ENCODE results near the gene KRT4.

Gene KRT4

DNA sequence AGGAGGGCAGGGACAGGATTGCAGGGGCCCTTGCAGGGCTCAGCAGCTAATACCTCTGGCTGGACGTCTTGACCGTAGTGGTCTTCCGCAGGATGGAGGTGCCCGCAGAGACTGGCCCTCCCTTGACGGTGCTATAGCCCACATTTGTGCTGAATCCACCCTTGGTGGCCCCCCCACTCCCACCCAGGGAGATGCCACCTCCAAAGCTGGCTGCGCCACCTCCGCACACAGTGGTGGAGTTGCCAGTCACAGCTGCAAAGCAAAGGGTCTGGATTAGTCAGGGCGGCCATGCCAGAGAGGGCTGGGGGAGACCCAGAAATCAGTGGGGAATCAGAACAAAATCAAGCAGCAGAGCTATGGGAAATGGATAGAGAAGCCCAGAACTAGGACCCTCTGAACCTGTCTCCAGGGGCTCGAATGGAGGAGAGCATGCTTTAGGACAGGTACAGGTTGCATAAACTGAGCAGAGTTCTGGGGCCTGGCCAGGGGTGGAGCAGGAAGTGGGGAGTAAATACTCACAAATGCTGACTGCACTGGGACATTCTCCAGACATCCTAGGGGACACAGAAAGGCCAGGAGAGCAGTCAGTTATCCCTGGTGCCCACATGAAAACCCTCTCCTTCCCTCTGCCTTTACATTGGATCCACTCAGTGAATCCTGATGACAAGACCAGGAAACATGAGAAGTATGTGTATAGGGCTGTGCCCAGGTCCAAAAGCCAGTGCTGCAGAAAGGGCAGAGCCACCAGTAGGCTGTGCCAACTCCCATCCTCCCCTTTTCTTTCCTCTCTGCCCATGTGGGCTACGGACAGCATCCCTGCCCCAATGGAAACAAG is 8.1 kb upstream of the KRT4 start:
- no peak for DNase-seq

GRCh38 chr12:52821071-52821730 is 7.3 kb upstream of the KRT4 start:
- no peak for DNase-seq

- no peak for DNase-seq
Measured at GRCh38 chr12:52820521-52820920, 6.6 kb upstream of the KRT4 start.

- no peak for DNase-seq
Measured at GRCh38 chr12:52819731-52820510, 6.0 kb upstream of the KRT4 start.

DNA sequence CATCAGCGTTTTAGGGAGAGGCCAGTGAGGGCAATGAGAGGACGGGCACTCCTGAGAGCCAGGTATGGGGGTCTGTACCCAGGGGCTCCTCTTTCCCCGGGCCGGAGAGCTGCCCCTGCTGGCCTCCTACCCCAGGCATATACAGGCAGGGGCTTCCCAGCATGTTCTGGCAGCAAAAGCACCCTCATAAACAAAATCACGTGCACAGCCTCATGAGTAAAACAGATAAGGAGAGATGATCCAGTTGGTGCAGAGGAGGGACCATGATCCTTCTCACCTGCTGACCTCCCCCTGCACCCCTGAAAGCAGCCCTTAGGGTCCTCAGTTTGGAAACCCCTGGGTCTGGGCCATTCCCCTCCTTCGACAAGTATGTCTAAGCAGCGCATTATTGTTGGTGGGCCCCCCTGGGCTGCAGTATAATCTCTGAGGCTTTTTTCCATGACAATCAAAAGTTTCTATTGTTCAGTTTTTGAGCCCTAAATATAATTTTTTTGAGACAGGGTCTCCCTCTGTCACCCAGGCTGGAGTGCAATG is 5.0 kb upstream of the KRT4 start:
- DNase-seq = no peak

- DNase-seq = no peak
Measured at GRCh38 chr12:52818388-52818787, 4.5 kb upstream of the KRT4 start.

DNA sequence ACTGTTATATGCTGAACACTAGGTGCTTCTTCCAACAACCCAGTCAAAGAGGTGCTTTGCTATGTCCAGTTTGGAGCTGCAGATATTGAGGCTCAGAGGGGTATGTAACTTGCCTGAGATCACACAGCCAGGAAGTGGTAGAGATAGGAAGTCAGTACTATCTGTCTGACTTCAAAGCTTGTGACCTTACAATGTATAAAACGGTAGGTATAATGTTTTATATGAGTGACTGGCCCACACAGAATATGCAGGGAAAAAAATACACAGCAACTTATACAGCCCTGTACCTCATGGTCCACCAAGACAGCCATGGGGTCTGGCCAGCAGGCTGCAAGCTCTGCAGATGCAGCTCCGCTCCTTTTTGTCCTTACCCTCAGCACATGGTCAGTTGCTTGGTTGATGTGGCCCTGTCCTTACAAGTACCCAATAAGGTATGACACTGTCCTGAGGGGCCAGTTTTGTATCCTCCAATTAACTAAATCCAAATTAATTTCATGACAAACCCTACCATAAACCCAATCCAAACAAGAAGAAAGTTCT is 3.9 kb upstream of the KRT4 start:
- DNase-seq = no peak

- DNase-seq = no peak
Measured at GRCh38 chr12:52817003-52817698, 3.2 kb upstream of the KRT4 start.

- no peak for DNase-seq
Measured at GRCh38 chr12:52815676-52816588, 2.0 kb upstream of the KRT4 start.

DNA sequence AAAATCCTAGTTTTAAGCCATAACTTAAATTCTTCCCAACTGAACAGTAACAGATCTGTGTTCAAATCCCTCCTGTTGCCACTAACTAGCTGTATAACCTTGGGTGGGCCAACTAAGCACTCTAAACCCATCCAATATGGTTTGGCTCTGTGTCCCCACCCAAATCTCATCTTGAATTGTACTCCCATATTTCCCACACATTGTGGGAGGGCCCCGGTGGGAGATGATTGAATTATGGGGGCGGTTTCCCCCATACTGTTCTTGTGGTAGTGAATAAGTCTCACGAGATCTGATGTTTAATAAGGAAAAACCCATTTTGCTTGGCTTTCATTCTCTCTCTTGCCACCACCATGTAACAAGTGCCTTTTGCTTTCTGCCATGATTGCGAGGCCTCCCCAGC is 1.2 kb upstream of the KRT4 start:
- DNase-seq = no peak

GRCh38 chr12:52814710-52815155 is 817 bp upstream of the KRT4 start:
- no peak for DNase-seq

- no peak for DNase-seq
Measured at GRCh38 chr12:52813203-52813819, 605 bp downstream of the KRT4 start.

DNA sequence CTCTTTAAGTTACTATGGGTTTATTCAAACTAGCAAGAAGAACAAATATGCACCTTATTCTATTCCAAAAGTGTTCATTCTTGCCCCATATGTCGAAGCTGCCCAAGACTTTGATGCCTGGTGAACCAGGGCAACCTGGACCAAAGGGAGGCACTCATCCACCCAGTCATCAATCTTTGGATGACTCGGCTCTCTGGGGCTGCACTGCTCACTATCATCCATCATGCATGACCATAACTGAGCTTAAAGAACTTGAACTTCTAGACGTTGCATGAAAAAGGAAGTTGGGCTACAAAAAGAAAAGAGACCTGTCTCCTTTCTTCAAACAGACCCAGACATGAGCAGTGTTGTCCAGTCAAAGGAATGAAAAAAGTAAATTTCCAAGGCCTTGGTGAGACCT is 1.2 kb downstream of the KRT4 start:
- no peak for DNase-seq

DNA sequence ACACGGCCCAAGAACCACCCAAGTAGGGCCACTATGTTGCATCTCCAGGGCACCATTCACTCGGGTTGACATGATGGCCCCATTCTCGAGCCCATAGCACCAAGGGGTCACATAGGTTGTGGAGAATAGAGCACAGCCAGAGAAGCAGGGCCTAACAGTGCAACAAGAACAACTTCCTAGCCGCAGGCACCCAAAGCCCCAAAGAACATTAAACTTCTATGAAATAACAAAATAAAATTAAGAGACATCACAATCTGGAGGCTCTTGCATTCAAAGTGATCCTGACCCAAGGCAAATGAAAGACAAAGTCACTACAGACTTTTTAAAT is 1.9 kb downstream of the KRT4 start:
- DNase-seq = no peak

- no peak for DNase-seq
Measured at GRCh38 chr12:52811191-52812072, 2.5 kb downstream of the KRT4 start.

GRCh38 chr12:52810554-52810953 is 3.4 kb downstream of the KRT4 start:
- DNase-seq = no peak

DNA sequence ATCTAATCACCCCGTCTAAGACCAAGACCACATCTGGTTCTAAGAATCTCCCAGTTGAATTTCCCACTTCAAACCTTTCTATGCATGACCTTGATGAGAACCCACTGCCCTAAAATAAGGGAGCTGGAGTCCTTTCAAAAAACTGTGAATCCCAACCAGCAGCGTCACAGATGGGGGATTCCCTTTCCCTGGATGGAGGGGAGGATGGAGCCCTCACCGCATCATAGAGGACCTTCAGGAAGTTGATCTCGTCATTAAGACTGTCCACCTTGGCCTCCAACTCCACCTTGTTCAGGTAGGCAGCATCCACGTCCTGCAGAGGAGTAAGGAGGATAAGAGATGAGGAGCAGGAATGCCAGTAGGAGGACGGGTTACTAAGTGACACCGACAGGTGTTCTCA is 4.8 kb downstream of the KRT4 start:
- DNase-seq = no peak

DNA sequence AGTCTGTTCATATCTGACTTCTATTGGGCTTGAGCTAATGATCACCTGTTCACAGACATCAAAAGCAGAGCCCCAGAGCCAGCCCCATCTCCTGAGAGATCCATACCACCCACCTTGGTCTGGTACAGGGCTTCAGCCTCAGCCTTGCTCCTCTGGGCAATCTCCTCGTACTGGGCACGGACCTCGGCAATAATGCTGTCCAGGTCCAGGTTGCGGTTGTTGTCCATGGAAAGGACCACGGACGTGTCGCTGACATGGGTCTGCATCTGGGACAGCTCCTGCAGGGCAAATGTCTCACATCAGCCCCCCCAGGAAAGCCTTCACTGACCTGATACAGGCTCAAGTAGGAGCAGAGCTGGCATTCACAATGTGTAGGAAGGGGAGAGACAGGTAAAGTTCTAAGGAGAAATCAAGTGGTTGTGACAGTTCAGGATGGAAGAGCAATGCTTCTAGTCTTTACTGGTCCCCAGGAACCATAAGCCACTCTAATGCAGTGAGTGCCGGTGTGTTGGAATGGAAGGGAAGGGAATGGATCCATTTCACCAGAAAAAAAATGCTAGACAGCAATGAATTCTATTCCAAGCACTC is 5.2 kb downstream of the KRT4 start:
- no peak for DNase-seq

Data from NCI-H524 treated with DMSO at 0.1 percent for 48 hours (cell line).